Kidney capillary endothelial cell (primary cell): ENCODE data around the gene CLCN2.
A peak's percentile ranks its signal among the peaks of the same experiment; 100 is the strongest.

Source experiments
- DNase-seq: peaks from one replicate; pipeline ENCODE4 v3.0.0-alpha.2; 2018; ENCODE audit warnings: low spot score

Gene CLCN2

DNA sequence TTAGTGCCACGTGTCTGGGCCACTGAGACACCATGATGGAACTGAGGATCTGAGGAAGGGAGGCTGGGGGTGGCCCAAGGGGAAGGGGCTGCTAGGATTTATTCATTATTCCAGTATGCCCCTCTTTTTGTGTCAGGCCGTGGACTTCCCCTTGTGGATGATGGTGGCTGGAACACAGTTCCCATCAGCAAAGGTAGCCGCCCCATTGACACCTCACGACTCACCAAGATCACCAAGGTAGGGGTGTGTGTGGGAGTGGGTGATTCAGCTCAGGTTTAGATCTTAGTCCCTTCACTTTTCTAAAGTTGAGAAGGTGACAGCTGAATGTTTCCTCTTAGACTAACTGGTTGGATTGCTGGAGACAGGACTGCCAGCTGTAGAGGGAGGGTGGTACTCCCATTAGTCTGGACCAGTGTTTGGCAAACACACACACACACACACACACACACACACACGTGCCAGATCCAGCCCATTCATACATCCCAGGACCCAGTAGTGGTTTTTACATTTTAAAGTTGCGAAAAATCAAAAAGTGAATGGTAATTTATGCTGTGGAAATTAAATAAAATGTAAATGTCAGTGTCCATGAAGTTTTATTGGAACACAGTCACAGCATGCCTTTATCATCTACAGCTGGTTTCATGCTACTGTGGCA lies 35.6 kb downstream of the CLCN2 start:
- DNase-seq, result no peak

DNA sequence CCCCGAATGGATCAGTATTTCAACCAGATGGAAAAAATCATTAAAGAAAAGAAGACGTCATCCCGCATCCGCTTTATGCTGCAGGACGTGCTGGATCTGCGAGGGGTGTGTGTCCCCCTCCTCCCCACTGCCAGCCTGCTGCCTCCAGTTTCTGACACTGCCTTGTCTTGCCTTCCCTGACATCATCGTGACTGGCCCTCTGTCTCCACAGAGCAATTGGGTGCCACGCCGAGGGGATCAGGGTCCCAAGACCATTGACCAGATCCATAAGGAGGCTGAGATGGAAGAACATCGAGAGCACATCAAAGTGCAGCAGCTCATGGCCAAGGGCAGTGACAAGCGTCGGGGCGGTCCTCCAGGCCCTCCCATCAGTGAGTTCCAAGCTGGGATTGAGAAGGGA lies 36.1 kb downstream of the CLCN2 start:
- DNase-seq, result no peak

DNA sequence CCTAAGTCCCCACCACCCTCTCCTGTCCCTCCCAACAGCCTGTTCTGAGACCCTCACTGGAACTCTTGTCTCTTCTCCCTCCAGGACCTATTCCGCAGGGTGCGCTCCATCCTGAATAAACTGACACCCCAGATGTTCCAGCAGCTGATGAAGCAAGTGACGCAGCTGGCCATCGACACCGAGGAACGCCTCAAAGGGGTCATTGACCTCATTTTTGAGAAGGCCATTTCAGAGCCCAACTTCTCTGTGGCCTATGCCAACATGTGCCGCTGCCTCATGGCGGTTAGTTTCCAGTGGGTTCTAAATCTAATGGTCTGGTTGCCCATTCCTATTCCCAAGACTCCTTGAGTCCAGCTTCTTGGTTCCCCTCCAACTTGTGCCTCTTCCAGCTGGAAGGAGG lies 37.7 kb downstream of the CLCN2 start:
- no peak for DNase-seq

DNA sequence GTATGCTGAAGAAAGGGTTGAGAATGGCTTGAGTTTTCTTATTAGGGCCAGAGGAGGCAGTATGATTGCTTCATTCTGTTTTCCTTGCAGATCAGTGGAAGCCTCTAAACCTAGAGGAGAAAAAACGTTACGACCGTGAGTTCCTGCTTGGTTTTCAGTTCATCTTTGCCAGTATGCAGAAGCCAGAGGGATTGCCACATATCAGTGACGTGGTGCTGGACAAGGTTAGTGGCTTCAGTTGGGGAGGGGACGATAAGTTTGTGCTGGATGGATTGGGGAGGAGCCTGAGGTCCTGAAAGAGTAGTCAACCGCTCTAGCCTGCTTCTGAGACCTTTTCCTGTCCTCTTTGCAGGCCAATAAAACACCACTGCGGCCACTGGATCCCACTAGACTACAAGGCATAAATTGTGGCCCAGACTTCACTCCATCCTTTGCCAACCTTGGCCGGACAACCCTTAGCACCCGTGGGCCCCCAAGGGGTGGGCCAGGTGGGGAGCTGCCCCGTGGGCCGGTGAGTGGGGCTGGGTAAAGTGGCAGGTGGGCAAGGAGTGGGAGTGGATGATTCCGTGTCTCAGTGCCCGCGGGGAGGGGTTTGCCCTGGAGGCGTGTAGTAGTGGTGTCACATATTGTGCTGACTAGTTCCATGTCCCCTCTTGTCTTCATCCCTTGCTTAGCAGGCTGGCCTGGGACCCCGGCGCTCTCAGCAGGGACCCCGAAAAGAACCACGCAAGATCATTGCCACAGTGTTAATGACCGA lies 38.5 kb downstream of the CLCN2 start:
- no peak for DNase-seq

DNA sequence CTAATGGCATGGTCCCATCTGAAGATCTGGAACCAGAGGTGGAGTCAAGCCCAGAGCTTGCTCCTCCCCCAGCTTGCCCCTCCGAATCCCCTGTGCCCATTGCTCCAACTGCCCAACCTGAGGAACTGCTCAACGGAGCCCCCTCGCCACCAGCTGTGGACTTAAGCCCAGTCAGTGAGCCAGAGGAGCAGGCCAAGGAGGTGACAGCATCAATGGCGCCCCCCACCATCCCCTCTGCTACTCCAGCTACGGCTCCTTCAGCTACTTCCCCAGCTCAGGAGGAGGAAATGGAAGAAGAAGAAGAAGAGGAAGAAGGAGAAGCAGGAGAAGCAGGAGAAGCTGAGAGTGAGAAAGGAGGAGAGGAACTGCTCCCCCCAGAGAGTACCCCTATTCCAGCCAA lies 39.7 kb downstream of the CLCN2 start:
- DNase-seq, result no peak

DNA sequence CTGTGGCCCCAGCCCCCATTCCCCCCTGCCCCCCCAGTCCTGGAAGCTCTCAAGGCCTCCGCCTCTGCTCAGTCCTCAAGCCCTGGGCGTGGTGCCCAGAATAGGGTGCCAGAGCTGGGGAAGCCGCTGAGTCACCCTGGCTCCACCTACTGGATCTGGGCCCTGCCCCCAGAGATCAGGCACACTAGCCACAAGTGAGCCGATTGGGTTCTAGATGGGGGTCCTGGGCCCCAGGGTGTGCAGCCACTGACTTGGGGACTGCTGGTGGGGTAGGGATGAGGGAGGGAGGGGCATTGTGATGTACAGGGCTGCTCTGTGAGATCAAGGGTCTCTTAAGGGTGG lies 41.3 kb downstream of the CLCN2 start:
- no peak for DNase-seq

DNA sequence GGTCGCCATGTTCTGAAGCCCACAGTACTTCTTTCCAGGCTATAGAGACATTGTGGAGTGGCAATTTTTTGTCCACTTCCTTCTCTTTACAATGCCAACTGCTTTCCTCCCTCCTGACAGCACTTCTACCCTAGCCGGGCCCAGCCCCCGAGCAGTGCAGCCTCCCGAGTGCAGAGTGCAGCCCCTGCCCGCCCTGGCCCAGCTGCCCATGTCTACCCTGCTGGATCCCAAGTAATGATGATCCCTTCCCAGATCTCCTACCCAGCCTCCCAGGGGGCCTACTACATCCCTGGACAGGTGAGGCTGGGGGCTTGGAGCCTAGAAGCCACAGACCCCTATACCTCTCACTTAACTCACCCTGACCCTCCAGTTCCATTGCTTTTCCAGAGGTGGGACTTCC lies 44.2 kb downstream of the CLCN2 start:
- DNase-seq, result no peak

DNA sequence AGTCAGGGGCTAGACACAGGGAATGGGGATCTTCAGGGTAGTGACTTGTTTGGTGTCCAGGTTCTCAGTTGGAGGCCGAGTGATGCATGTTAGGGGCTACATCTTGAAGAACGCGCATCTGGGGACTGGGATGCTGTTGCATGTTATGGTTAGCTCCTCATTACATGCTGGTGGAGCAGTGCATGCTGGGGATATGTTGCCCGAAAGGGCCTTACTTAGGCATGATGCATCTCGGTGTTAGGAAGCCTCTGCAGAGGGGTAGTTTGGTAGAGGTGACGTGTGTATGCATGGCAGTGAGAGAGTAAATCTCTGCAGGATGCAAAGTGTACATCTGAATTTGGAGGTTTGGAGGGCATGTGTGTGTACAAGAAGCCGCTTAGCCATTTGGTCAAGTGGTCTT lies 44.6 kb downstream of the CLCN2 start:
- no peak for DNase-seq

DNA sequence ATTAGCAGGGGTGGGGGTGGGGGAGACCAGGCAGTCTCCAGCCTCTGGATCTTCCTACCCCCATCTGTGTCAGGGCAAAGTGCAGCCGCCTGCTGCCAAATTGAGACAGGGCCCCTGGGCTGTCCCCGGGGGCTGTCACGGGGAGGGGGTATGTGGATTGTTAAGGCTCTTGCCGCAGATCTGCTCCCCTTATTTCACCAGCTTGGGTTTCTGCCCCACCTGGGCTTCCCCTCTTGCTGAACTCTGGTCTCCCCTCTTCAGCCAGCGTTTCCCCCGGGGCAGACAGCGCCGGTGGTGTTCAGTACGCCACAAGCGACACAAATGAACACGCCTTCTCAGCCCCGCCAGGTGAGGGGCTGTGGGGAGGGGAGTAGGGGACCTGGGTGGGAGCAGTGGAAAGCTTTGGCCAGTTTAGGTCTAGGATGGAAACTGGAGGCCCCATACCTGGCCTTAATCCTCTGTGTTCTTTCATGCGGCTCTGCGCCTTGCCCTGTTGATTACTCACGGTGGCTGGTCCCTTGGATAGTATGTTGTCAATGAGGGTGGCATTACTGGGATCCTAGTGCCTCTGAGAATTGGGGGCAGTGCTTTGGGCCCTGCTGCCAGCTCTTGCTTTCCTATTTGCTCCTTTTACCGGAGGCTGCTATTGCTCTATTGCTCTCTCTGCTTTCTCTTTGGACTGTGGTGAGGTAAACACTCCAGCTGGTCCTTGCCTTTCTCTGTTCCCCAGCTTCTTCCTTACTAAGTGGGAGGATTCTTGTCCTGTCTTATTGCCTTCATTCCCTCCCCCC lies 45.3 kb downstream of the CLCN2 start:
- no peak for DNase-seq

DNA sequence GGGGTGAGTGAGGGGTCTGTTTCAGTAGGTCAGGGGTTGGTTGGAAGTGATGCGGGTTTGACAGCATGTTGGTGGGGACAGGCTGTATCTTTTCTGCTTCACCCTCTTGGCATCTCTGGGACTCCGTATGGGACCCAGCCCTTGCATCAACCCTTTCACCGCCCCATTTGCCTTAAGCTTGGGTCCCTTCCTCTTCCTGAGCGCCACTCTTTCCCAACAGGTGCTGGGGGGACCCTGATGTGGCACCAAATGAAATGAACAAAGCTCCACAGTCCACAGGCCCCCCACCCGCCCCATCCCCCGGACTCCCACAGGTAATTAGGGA lies 45.9 kb downstream of the CLCN2 start:
- DNase-seq, result no peak

DNA sequence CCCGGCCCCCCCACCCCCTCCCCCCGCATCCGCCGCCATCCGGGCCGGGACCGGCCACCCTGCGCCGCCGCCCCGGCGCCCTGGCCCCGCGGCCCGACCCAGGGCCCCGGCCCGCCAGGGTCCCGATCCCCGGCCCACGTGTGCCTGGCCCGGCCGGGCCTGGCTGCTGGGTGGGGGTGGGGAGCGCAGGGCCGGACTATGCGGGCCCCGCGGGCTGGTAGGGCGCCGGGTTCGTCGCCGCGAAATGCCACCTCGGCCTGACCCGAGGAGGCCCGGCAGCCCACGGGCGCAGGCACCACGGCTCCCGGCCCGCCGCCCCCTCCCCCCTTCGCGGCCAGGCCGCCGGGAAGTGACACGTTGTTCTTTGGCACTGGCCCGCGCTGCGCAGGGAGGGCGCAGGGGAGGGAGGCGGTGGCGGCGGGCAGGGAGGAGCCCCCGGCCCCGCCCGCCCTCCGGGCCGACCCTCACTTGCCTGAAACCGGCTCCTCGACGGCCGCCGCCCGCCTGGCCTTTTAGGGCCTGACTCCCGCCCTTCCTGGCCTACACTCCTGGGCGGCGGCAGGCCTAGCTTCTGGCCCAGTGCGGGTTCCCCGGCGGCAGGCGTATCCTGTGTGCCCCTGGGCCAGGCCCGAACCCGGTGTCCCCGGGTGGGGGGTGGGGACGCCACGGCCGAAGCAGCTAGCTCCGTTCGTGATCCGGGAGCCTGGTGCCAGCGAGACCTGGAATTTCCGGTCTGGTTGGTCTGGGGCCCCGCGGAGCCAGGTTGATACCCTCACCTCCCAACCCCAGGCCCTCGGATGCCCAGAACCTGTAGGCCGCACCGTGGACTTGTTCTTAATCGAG lies 46.5 kb downstream of the CLCN2 start:
- no peak for DNase-seq

DNA sequence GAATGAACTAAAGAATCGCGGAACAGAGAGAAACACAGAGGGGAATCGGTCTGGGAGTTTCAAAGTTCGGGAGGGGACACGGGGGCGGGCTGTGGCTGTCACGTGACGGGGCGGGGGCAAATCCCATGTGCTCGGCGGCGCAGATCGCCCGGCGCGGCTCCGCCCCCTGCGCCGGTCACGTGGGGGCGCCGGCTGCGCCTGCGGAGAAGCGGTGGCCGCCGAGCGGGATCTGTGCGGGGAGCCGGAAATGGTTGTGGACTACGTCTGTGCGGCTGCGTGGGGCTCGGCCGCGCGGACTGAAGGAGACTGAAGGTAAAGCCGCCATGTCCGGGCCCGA lies 47.1 kb downstream of the CLCN2 start, which contains the start of gene EIF4G1:
Gene EIF4G1, plus strand, starts transcription at position 244 of the 337 bp plus-strand sequence. CDS start 1,191 bp downstream, outside the sequence.
- DNase-seq, result peak; percentile 91

DNA sequence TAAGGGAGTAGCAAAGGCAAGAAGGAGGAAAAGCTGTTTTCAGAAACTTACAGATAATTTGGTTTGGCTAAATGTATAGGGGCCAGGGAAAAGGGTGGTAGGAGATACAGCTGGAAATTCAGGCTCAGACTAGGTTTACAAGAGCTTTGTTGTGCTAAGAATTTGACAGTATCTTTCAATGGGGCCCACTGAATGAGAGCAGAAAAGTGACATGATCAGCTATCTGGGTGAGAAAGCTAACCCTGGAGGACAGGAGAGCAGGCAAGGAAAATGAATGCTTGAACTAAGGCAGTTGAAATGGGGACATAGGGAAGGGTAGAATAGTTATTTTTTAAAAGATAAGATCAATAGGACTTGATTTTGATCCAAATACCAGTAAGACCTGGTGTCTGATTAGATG lies 49.8 kb downstream of the CLCN2 start:
- DNase-seq, result no peak

DNA sequence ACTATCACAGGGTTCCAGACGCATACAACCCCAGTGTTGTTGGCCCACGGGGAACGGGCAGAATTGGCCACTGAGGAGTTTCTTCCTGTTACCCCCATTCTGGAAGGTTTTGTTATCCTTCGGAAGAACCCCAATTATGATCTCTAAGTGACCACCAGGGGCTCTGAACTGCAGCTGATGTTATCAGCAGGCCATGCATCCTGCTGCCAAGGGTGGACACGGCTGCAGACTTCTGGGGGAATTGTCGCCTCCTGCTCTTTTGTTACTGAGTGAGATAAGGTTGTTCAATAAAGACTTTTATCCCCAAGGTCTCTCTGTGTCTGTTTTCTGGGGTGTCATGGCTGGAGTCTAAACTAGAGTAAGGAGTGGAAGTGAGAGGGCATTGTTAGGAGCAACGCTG lies 52.7 kb downstream of the CLCN2 start:
- no peak for DNase-seq

DNA sequence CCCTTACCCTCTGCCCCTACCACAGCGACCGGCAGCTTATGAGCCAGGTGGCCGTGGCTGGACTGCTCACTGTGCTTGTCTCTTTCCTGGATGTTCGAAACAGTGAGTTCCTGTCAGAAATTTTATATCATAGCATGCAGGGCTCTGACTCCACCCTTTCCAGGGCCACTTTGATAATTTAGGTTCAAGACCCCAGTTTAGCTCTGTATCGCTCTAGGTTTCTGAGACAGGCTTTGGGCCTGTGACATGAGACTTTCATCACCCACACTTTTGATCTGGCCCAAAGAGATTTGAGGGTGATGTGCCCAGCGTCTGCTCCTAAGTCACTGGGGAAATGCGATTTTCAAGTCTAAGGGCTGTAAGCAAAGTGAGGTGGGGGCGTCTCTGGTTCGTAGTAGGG lies 53.5 kb downstream of the CLCN2 start:
- DNase-seq, result no peak

DNA sequence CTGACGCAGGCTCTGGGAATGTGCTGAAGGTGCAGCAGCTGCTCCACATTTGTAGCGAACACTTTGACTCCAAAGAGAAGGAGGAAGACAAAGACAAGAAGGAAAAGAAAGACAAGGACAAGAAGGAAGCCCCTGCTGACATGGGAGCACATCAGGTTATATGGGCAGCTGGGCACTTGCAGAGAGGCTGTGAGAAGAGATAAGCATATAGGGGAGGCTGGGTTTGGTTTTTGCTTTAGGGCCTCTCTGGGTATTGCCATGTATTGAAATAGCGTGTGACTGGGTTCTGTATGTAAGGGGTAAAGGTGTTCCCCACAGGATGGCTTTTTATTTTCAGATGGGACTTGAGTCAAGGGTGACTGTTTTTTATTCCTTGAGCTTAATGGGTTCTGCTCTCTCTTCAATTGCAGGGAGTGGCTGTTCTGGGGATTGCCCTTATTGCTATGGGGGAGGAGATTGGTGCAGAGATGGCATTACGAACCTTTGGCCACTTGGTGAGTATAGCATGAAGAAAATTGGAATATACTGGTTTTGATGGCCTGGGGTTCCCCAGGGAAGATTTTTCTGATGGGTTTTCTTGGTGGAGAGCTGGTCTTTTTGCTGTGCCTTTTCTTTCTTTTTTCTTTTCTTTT lies 54.9 kb downstream of the CLCN2 start:
- no peak for DNase-seq

DNA sequence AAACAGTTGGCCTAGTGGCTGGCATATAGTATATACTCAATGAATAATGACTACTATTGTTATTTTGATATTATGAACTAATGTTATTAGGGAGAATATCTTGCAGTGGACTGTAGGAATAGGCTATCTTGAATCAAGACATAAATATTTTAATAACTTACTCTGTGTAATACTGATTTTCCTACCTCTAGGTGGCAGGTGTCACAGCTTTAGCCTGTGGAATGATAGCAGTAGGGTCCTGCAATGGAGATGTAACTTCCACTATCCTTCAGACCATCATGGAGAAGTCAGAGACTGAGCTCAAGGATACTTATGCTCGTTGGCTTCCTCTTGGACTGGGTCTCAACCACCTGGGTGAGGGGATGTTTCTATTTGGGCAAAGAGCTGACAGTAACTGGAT lies 55.8 kb downstream of the CLCN2 start:
- DNase-seq, result no peak

DNA sequence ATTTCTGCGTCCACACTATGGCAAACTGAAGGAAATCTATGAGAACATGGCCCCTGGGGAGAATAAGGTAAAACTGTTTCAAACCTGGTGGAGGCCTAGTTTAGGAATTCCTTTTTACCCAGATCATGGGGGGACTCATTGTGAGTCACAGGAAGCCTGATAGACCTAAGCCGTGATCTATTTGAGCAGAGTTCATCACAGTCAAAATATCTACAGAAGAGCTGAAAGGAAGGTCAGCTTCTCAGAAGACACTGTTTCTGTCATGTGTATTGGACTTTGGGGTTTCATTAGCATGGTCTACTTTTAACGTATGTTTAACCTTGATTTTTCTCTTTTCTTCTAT lies 61.1 kb downstream of the CLCN2 start:
- peak; percentile 79 for DNase-seq

DNA sequence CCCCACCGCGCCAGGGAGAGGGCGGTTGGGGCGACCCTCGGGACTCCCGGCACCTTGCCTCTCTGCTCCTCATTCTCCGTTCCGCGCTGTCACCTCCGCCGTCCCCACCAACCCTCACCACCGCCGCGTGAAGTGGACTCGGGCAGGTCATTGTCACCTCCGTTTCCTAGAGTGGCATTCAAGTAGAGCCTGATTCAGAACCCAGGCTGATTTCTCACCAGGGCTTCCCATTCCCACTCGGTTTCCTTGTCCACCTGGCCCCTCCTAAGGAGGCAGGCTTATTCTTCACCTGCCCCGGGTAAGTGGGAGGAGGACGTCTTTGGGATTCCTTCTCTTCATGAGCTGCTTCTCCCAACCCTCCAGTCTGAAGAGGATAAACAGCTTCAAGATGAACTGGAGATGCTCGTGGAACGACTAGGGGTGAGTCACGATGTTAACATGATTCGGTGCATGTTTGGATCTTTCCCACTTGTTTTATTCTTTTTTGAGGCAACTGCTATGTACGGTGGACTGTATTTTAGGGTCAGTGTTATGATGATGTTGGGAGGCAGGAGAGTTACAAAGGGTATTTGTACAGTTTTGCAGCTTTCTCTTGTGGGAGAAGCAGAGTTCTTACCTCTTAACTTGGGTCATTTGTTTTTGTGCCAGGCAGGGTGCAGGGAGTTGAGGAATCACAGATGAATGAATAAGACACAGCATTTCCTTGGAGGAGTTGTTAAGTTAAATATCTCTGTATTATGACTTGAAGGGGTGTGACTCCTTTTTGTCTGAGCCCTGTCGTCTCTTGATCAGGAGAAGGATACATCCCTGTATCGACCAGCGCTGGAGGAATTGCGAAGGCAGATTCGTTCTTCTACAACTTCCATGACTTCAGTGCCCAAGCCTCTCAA lies 61.7 kb downstream of the CLCN2 start:
- DNase-seq, result no peak

DNA sequence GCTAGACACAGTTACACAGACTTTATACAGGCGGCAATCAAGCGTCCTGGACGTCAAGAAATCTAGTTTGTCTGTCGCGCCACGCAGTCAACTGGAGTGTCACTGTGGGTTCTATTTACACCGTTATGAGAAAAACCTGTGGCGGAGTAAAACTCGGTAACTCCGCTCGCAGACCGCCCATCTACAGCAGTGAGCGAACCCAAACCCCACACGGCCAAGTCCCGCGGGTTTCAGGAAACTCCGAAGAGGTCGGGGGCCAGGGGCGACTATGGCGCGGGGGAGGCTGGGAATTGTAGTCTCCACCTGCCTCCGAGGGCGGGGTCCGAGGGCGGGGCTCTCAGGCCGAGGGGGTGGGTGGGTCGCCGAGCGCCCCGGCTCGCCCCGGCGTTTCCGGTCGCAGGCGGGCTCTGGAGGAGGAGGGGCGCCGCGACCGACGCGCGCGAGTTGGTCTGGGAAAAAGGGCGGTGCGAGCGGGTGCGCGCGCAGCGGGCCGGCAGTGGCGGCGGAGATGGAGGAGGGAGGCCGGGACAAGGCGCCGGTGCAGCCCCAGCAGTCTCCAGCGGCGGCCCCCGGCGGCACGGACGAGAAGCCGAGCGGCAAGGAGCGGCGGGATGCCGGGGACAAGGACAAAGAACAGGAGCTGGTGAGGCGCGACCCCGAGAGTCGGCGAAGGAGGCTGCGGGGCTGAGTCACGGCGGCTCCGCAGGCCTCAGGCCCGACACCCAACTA lies 62.5 kb downstream of the CLCN2 start, which contains the start of gene PSMD2:
Gene PSMD2, plus strand, starts transcription at position 483 of the 729 bp plus-strand sequence. Its CDS starts 26 bp downstream, at position 509.
- peak; percentile 95 for DNase-seq
